Muscle of arm (tissue), 12 donors: ENCODE data around the gene CCDC187. TPM values are rescaled to one million over a fixed set of nuclear protein-coding genes. Genes with fewer than 3 reads are reported as not detected.
"Not testable (repeated sequence)": the region's sequence is repeated elsewhere in the genome, so short reads cannot be mapped to it uniquely, and the experiment has no call there.

Experiments
- DNase-seq: peaks from one replicate; pipeline ENCODE4 v3.0.0-alpha.2; 2013
- polyA plus RNA-seq, 12 donors: library from polyadenylated mRNA; unstranded; fragments of 120-200 nt; gene quantifications; one replicate each; pipeline ENCODE4 v1.2.1, GENCODE V29; 2013; ENCODE audit not compliant: insufficient read length in 12 of 12

Gene CCDC187
- polyA plus RNA-seq, 12 donors: 0.03 to 0.68 (median 0.06) TPM; not detected in 4

- no peak for DNase-seq
Observed at GRCh38 chr9:136327304-136327974, 23.5 kb upstream of the CCDC187 start, which contains the start of gene GPSM1. TSS of gene GPSM1 (plus strand) at chr9:136327539. CDS start at chr9:136327696, 157 bp downstream.

- no peak for DNase-seq
Observed at GRCh38 chr9:136326761-136327303, 22.9 kb upstream of the CCDC187 start.

- no peak for DNase-seq
Observed at GRCh38 chr9:136326061-136326760, 22.3 kb upstream of the CCDC187 start.

DNA sequence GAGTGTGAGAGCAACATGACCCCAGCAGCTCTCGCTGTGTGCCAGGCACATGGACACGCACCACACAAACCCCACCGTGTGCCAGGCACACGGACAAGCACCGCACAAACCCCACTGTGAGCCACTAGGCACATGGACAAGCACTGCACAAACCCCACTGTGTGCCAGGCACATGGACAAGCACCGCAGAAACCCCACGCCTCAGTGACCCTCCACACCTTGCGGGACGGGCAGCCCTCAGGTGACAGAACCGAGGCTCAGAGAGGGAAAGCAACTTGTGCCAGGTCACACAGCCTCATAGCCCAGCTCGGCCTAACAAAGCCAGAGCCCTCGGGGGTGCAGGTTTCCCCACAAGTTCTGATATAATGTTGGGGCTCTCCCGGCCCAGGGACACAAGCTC is 21.5 kb upstream of the CCDC187 start:
- DNase-seq: no peak

- no peak for DNase-seq
Observed at GRCh38 chr9:136324501-136325300, 20.8 kb upstream of the CCDC187 start.

DNA sequence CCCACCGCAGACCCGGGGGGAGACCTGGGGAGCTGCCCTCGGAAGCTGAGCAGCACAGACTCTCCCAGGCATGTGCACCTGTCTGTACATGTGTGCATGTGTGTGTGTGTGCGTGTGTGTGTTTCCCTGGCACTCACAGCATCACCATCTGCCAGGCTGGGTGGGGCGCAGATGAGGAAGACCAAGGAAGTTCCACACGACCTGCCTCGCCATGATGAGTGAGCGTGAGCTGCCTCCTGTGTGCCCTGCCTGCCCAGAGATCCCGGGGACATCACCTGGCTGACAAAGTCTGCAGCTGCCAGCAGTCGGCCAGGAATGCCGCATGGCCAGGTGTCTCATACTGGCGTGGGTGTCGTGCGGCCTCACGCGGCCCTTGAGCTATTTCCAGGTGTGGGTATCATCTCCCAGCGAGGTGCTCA is 19.5 kb upstream of the CCDC187 start:
- DNase-seq: no peak

DNA sequence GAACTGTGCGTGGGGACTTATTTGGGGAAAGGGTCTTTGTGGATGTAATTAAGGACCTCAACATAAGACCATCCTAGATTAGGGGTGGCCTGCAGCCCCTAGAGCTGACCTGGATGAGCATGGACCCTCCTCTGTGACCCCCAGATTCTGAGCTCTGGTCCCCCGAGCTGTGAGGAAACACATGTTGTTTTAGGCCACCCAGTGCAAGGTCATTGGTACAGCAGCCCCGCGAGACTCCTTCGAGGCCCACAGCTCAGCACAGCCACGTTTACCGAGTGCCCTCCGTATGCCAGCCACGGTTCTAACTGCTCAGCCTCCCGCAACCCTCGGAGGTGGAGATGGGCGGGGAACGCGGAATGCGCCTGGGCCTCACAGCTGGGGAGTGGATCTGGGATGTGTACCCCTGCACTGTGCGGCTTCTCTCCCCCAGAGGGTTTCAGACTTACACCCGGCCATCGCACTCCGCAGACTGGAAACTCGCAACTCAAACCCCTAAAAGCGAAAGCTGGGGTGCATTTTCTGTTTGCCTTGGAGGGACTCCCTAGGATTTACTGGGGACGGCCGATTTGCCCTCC is 18.9 kb upstream of the CCDC187 start:
- DNase-seq: no peak

GRCh38 chr9:136321561-136321960 is 17.7 kb upstream of the CCDC187 start:
- DNase-seq: no peak

- DNase-seq: not testable (repeated sequence)
Observed at GRCh38 chr9:136320972-136321371, 17.1 kb upstream of the CCDC187 start.

DNA sequence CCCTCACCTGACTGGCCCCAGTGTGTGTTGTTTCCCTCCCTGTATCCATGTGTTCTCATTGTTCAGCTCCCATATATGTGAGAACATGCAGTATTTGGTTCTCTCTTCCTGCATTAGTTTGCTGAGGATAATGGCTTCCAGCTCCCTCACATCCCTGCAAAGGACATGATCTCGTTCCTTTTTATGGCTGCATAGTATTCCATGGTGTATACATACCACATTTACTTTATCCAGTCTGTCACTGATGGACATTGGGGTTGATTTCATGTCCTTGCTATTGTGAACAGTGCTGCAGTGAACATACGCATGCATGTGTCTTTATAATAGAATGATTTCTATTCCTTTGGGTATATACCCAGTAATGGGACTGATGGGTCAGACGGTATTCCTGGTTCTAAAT is 16.1 kb upstream of the CCDC187 start:
- not testable (repeated sequence) for DNase-seq

- DNase-seq: not testable (repeated sequence)
Observed at GRCh38 chr9:136319244-136319643, 15.3 kb upstream of the CCDC187 start.

DNA sequence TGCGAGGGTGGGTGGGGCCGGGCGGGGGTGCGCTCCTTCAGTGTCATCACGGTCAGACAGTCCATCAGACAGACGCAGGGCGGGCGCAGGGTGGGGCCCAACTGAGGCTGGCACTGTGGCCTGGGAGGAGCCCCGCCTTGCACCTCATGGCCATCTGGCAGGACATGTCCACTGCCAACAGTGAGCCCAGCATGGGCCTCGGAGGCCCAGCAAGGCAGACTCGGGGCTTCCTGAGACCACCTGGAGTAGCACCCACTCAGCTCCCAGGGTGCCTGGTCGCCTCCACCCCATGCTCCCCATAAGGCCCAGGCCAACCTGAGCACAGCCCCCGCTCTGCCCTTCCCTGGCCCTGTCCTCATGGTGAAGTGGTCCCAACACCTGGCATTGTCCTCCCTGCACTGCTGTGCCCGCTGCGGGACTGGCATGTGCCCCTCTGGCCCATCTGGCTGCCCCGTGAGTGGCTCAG is 14.9 kb upstream of the CCDC187 start:
- no peak for DNase-seq

DNA sequence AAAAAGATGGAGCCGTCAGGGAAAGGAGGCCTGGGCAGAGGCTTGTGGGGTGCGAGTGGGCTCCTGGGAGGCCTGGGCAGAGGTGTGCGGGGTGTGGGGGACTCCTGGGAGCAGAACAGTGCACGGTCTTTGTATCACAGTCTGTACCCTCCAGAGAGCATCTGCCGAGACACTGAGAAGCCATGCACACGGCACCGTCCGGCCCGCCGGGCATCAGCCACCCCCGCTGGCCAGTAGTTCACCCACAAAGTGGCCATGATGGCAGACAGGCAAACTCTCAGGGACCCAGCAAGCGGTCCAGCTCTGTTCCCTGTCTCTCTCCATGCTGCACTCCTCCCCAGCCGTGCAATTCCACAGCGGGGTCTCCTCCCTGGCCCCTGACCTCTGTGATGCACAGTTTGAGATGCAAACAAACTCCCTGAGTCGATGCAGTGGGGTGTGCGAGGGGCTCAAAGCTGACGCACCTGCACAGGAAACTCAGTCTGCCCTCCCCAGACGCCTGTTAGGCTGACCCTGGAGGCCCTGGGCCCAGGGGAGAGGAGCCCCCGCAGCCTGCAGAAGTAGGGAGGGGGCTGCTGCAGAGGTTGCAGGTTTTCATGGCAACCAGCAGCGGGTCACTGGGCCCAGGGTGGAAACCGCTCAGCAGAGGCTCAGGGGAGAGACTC is 14.3 kb upstream of the CCDC187 start:
- no peak for DNase-seq

DNA sequence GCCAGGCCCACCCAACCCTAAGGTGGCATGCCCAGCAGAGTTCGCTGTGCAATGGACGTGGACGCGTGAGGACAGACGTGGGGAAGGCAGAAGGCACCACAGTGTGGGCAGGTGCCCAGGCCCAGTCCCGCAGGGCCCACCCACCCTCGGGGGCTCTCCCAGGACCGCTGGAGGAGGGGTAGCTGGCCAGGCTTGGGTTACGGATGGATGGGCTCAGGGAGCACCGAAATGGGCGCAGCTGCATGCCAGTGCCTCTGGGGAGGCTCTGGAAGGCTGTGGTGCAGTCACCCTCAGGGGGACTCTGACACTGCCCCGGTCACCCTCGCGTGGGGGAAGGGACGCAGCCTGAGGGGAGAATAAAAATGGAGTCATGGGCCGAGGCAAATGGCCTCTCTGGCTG is 13.8 kb upstream of the CCDC187 start:
- DNase-seq: no peak

DNA sequence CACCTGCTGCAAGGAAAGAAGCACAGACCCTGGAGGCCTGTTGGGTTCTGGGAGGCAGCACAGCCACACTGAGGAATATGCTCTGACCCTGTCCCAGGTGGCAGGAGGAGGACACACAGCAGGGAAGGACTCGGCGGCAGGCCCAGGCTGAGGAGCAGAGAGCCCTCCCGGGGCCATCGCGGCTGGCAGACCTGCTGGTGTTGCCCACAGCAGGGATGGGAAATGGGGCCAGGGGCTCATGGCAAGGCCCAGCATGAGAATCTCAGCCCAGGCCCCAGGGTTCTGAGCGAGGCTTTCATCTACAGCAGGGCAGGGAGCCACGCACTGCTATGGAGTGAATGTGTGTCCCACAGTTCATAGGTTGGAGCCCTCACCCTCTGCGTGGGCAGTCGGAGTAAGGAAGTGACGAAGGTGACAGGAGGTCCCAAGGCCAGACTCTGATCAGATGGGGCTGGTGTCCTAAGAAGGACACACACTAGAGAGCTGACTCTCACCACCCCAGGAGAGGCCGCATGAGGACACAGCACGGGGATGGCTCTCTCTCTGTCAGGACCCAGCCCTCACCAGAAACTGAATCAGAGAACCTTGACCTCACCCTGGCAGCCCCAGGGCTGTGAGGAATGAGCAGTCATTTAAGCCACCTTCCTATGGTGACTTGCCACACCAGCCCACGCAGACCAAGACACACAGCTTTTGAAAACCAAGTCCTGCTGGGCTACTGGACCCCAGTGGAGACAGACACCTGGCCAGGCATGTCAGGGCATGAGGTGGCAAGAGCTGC is 13.2 kb upstream of the CCDC187 start:
- DNase-seq: no peak

- no peak for DNase-seq
Observed at GRCh38 chr9:136316271-136316751, 12.4 kb upstream of the CCDC187 start.

GRCh38 chr9:136314944-136315343 is 11.1 kb upstream of the CCDC187 start:
- DNase-seq: no peak

- no peak for DNase-seq
Observed at GRCh38 chr9:136314056-136314416, 10.1 kb upstream of the CCDC187 start.

DNA sequence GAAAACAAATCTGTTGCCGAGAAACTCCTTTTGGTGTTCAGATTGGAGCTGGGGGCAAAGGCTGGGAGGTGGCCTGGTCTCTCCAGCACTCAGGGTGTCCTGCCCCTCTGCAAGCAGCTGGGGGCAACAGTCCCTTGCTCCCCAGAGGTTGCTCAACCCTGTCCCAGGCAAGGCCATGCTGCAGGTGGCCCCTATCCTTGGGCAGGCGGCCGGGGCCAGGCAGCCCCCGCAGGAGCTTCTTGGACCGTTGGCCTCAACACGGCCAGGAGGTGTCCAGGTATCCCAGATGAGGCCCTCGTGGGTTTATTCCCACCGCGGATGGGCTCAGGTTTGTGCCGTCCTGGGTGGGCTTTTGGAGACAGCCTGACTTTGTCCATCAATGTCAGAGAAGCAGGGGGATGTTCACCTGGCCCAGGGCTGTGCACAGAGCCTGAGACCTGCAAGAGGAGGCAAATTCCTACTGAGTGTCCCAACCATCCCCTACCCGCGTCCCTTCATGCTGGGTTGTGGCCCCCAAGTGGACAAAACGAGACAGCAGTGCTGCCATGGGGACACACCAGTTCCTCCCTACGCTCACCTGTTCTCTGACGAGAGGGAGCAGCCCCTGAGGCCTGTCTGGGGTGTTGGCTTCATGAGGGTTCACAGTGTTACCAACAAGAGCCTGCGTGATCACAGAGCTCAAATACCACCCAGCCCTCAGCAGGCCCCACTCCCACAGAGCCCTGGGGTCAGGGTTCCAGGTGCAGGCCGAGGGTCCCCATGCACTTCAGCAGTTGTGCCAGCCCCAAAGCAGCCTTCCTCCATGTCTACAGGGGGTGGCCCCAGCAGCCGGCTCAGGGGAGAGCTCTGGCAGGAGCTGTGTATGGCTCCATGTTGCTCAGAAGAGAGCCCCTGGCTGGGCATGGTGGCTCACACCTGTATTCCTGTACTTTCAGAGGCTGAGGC is 9.5 kb upstream of the CCDC187 start:
- no peak for DNase-seq
